Stimulated activated CD8-positive, alpha-beta memory T cell treated with anti-CD3 and anti-CD28 coated beads, Interleukin-7, amount 100 ng/mL, for 48 hours (primary cell): ENCODE data around the gene SLC26A8.

Experiments
- DNase-seq, 2 donors: peaks; one replicate each; pipeline ENCODE4 v3.0.0-alpha.2; 2020; ENCODE audit warnings: low read depth in 1 of 2; ENCODE audit errors: extremely low read depth in 1 of 2

SLC26A8 gene

GRCh38 chr6:36023996-36024795 is at the start of gene SLC26A8:
Gene SLC26A8 (minus strand): TSS chr6:36024641. CDS start chr6:36019707, 4,934 bp downstream.
- no peak for DNase-seq

GRCh38 chr6:36073587-36073986 is 49.1 kb upstream of the SLC26A8 start:
- DNase-seq, result no peak

GRCh38 chr6:36072681-36073080 is 48.2 kb upstream of the SLC26A8 start:
- DNase-seq, result no peak

- no peak for DNase-seq
Observed at GRCh38 chr6:36071714-36072113, 47.3 kb upstream of the SLC26A8 start.

- DNase-seq, result no peak
Observed at GRCh38 chr6:36071281-36071680, 46.8 kb upstream of the SLC26A8 start.

- no peak for DNase-seq
Observed at GRCh38 chr6:36070252-36070651, 45.8 kb upstream of the SLC26A8 start.

GRCh38 chr6:36069573-36069972 is 45.1 kb upstream of the SLC26A8 start:
- DNase-seq, result no peak

- no peak for DNase-seq
Observed at GRCh38 chr6:36068586-36068985, 44.1 kb upstream of the SLC26A8 start.

GRCh38 chr6:36068012-36068392 is 43.6 kb upstream of the SLC26A8 start:
- no peak for DNase-seq

- DNase-seq, result no peak
Observed at GRCh38 chr6:36067374-36068011, 43.1 kb upstream of the SLC26A8 start.

- DNase-seq, result no peak
Observed at GRCh38 chr6:36066817-36067216, 42.4 kb upstream of the SLC26A8 start.

GRCh38 chr6:36065916-36066315 is 41.5 kb upstream of the SLC26A8 start:
- DNase-seq, result no peak

GRCh38 chr6:36064770-36065396 is 40.4 kb upstream of the SLC26A8 start:
- no peak for DNase-seq

GRCh38 chr6:36063318-36064060 is 39.0 kb upstream of the SLC26A8 start:
- DNase-seq, result no peak

- DNase-seq, result no peak
Observed at GRCh38 chr6:36062247-36062646, 37.8 kb upstream of the SLC26A8 start.

- DNase-seq, result no peak
Observed at GRCh38 chr6:36061236-36061635, 36.8 kb upstream of the SLC26A8 start.

GRCh38 chr6:36056178-36056577 is 31.7 kb upstream of the SLC26A8 start:
- DNase-seq, result no peak

GRCh38 chr6:36054956-36055355 is 30.5 kb upstream of the SLC26A8 start:
- DNase-seq, result no peak

GRCh38 chr6:36054415-36054814 is 30.0 kb upstream of the SLC26A8 start:
- DNase-seq, result no peak

GRCh38 chr6:36053878-36054277 is 29.4 kb upstream of the SLC26A8 start:
- DNase-seq, result no peak

GRCh38 chr6:36052097-36052496 is 27.7 kb upstream of the SLC26A8 start:
- DNase-seq, result no peak
